ENCODE measurements around the gene P2RY2.

DNA sequence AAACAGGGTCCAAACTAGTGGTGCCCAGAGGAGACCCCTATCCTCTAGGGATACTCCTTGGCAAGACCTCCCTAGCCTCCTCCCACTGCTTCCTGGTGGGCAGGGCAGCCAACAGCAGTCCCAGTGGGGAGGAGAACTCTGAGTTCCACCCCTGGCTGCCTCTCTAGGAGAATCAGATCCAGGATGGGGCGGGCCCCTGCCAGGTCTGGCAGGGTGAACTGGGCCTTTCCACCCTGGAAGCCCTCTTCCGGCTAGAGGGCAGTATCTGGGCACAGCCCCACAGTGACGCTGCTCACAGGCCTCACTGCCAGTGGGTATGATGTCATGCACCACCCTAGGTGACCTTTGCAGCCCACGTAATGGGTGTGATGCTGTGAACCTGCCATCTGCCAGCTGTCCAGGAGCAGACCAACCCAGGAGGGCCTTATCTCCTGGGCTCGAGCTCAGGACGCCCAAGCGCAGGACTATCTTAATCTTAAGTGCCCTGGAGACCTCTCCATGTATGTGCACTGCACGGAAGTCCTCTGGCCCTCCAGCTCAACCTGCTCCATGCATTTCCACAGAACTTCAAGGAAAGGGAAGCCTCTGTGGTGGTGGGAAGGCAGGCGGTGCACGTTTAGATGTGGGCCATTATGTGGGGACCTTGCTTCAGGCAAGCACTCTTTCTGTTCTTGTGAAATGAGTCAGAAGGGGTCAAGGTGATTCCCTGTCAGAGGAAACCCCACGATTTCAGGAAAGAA, 44.2 kb upstream of the P2RY2 start:
- TF ChIP-seq POLR2A (IDR thresholded peaks at IDR 0.05) (no peak), EP300 (IDR thresholded peaks at IDR 0.05) (no peak)
- TF ChIP-seq, protein P1, sequence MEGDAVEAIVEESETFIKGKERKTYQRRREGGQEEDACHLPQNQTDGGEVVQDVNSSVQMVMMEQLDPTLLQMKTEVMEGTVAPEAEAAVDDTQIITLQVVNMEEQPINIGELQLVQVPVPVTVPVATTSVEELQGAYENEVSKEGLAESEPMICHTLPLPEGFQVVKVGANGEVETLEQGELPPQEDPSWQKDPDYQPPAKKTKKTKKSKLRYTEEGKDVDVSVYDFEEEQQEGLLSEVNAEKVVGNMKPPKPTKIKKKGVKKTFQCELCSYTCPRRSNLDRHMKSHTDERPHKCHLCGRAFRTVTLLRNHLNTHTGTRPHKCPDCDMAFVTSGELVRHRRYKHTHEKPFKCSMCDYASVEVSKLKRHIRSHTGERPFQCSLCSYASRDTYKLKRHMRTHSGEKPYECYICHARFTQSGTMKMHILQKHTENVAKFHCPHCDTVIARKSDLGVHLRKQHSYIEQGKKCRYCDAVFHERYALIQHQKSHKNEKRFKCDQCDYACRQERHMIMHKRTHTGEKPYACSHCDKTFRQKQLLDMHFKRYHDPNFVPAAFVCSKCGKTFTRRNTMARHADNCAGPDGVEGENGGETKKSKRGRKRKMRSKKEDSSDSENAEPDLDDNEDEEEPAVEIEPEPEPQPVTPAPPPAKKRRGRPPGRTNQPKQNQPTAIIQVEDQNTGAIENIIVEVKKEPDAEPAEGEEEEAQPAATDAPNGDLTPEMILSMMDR (IDR thresholded peaks at IDR 0.05), result no peak

All from tibial nerve (tissue), 4 donors.